ENCODE data around the gene VAV3.

DNA sequence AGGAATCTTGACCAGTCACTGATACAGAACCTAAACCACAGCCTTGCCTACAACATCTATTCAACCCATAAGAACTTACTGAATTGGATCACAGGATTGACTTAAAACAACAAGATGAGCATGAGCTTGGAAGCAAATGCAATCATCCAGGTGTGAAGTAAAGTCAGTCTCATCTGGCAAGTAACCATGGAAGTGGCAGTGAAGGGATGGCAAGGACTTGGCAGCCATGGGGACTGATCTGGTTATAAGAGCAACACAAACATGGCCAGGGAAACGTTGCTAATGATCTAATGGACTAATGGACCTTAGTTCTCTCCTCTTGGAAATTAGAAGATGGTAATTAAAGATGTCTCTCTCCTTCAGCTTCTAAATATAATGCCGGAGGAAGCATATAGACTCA lies 133.1 kb downstream of the VAV3 start:
- TF ChIP-seq, protein P1, sequence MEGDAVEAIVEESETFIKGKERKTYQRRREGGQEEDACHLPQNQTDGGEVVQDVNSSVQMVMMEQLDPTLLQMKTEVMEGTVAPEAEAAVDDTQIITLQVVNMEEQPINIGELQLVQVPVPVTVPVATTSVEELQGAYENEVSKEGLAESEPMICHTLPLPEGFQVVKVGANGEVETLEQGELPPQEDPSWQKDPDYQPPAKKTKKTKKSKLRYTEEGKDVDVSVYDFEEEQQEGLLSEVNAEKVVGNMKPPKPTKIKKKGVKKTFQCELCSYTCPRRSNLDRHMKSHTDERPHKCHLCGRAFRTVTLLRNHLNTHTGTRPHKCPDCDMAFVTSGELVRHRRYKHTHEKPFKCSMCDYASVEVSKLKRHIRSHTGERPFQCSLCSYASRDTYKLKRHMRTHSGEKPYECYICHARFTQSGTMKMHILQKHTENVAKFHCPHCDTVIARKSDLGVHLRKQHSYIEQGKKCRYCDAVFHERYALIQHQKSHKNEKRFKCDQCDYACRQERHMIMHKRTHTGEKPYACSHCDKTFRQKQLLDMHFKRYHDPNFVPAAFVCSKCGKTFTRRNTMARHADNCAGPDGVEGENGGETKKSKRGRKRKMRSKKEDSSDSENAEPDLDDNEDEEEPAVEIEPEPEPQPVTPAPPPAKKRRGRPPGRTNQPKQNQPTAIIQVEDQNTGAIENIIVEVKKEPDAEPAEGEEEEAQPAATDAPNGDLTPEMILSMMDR (IDR thresholded peaks at IDR 0.05), result no peak
- TF ChIP-seq POLR2A (IDR thresholded peaks at IDR 0.05), result no peak

All from adrenal gland (tissue), 5 donors.